ENCODE measurements around the gene NUDT21.
"Not testable (repeated sequence)": the region's sequence is repeated elsewhere in the genome, so short reads cannot be mapped to it uniquely, and the experiment has no call there.

DNA sequence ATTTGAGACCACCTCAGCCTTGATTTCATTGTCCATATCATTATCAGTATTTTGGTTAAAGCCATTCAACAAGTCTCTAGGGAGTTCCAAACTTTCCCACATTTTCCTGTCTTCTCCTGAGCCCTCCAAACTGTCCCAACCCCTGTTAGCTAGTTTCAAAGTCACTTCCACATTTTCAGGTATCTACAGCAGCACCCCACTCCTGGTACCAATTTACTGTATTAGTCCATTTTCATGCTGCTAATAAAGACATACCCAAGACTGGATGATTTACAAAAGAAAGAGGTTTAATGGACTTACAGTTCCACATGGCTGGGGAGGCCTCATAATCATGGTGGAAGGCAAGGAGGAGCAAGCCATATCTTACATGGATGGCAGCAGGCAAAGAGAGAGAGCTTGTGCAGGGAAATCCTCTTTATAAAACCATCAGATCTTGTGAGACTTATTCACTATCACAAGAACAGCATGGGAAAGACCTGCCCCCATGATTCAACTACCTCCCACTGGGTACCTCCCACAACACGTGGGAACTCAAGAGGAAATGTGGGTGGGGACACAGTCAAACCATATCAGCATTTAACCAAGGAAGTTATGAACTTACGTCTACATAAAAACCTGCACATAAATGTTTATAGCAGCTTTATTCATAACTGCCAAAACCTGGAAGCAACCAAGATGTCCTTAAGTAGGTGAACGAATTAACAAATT is 70.2 kb downstream of the NUDT21 start:
- TF ChIP-seq TAF1 (IDR thresholded peaks at IDR 0.05; ENCODE audit: borderline replicate concordance, low read depth, low read length), result not testable (repeated sequence)
- TF ChIP-seq, protein P1, sequence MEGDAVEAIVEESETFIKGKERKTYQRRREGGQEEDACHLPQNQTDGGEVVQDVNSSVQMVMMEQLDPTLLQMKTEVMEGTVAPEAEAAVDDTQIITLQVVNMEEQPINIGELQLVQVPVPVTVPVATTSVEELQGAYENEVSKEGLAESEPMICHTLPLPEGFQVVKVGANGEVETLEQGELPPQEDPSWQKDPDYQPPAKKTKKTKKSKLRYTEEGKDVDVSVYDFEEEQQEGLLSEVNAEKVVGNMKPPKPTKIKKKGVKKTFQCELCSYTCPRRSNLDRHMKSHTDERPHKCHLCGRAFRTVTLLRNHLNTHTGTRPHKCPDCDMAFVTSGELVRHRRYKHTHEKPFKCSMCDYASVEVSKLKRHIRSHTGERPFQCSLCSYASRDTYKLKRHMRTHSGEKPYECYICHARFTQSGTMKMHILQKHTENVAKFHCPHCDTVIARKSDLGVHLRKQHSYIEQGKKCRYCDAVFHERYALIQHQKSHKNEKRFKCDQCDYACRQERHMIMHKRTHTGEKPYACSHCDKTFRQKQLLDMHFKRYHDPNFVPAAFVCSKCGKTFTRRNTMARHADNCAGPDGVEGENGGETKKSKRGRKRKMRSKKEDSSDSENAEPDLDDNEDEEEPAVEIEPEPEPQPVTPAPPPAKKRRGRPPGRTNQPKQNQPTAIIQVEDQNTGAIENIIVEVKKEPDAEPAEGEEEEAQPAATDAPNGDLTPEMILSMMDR (IDR thresholded peaks at IDR 0.05), result not testable (repeated sequence)
